Caco-2 (cell line): ENCODE results near the gene SNX30. TPM values are rescaled to one million over a fixed set of nuclear protein-coding genes. Genes with fewer than 3 reads are reported as not detected.

Experiments used
- BruUV-seq: library from RNA; stranded (reverse); fragments of 400-500 nt; replicated peaks from 2 replicates; lab custom pipeline; 2021; lab: Mats Ljungman, UMichigan
- CTCF ChIA-PET: fragments of 300-600 bp; sonication (Branson Sonifier 250); formaldehyde crosslinking; loops from one replicate; lab custom pipeline; 2022; ENCODE audit warnings: antibody characterized with exemption; lab: Charles Lee
- POLR2A ChIA-PET: fragments of 300-600 bp; sonication (Branson Sonifier 250); formaldehyde crosslinking; loops from one replicate; lab custom pipeline; 2022; ENCODE audit warnings: antibody characterized with exemption; lab: Charles Lee
- DNase-seq, 2 experiments: peaks; one replicate each; pipeline versions ENCODE4 v3.0.0 to v3.0.0-alpha.2; 2020 to 2022
- H3K27me3 ChIP-seq: replicated peaks from 2 replicates; pipeline ENCODE4 v1.6.0; 2011; ENCODE audit warnings: low read length; ENCODE audit not compliant: control insufficient read depth, insufficient read depth
- H3K36me3 ChIP-seq: 2 replicates; pipeline ENCODE4 v1.5.1; 2011; ENCODE audit warnings: low read length; ENCODE audit not compliant: control insufficient read depth, insufficient read depth
- H3K4me1 ChIP-seq: fragments of 250-450 bp; sonication (Bioruptor Pico); 2 replicates; pipeline ENCODE4 v1.5.1; 2020; ENCODE audit warnings: mild to moderate bottlenecking
- H3K4me3 ChIP-seq: 2 replicates; pipeline ENCODE4 v1.5.1; 2011; ENCODE audit warnings: low read depth, mild to moderate bottlenecking, control low read depth, low read length
- H3K9me3 ChIP-seq: fragments of 250-450 bp; sonication (Bioruptor Pico); 2 replicates; pipeline ENCODE4 v1.5.1; 2020; ENCODE audit warnings: mild to moderate bottlenecking, moderate library complexity
- H3K27ac Mint-ChIP-seq: one replicate; pipeline ENCODE4 v1.8.0; 2022; ENCODE audit warnings: mixed read lengths; ENCODE audit not compliant: unreplicated experiment
- H3K27me3 Mint-ChIP-seq: one replicate; pipeline ENCODE4 v1.8.0; 2022; ENCODE audit warnings: mixed read lengths; ENCODE audit not compliant: insufficient read depth, unreplicated experiment
- H3K36me3 Mint-ChIP-seq: one replicate; pipeline ENCODE4 v1.8.0; 2022; ENCODE audit warnings: mild to moderate bottlenecking, mixed read lengths; ENCODE audit not compliant: insufficient read depth, unreplicated experiment
- H3K4me1 Mint-ChIP-seq: one replicate; pipeline ENCODE4 v1.8.0; 2022; ENCODE audit warnings: low read depth, mixed read lengths; ENCODE audit not compliant: unreplicated experiment
- H3K4me3 Mint-ChIP-seq: one replicate; pipeline ENCODE4 v1.8.0; 2022; ENCODE audit warnings: mild to moderate bottlenecking, moderate library complexity, mixed read lengths; ENCODE audit not compliant: unreplicated experiment
- H3K9me3 Mint-ChIP-seq: one replicate; pipeline ENCODE4 v1.8.0; 2022; ENCODE audit warnings: mixed read lengths; ENCODE audit not compliant: unreplicated experiment
- CTCF ChIP-seq, 2 experiments: fragments of 200-600 bp in 1 of 2; IDR thresholded peaks; 1 replicate in 1 of 2; 2 replicates in 1 of 2; pipeline versions ENCODE4 v1.5.1 to v1.8.0; 2011 to 2022; ENCODE audit warnings: antibody characterized with exemption in 1 of 2, control low read depth in 1 of 2, inconsistent platforms in 1 of 2, low read depth in 1 of 2, low read length in 1 of 2, mild to moderate bottlenecking in 1 of 2, moderate library complexity in 1 of 2; ENCODE audit not compliant: insufficient read depth in 1 of 2, severe bottlenecking in 1 of 2, unreplicated experiment in 1 of 2
- intact Hi-C: fragments of 100-400 bp; cut with micrococcal nuclease; formaldehyde crosslinking; loops from one replicate; pipeline ENCODE4 v1.10.0; 2022; ENCODE audit not compliant: unreplicated experiment
- total RNA-seq: library from RNA; stranded (reverse); gene quantifications from 2 replicates; pipeline ENCODE4 v1.2.3, GENCODE V29; 2022

The SNX30 gene
- total RNA-seq, 1 experiment from 2014 or later, result 21.8 TPM

- intact Hi-C loops, result no loop called here
- no peak overlapping the region for H3K4me3 Mint-ChIP-seq
These were observed 45.9 kb downstream of the SNX30 start for GRCh38 chr9:112796485-112796884.

GRCh38 chr9:112809351-112809848 is 58.8 kb downstream of the SNX30 start:
- H3K4me1 Mint-ChIP-seq, result peaks cover 6% of the 10 kb centered on the region
- no peaks in the 10 kb centered on the region for H3K27me3 ChIP-seq
- CTCF ChIA-PET, result no interaction called here
- peaks cover 7% of the 10 kb centered on the region for H3K36me3 Mint-ChIP-seq
- intact Hi-C loops, result no loop called here
- DNase-seq, result no peak
- no peaks in the 10 kb centered on the region; the same call in none of the 2 replicates for H3K36me3 ChIP-seq
- no peak for TF ChIP-seq CTCF (IDR thresholded peaks at IDR 0.05; ENCODE audit: insufficient read depth in 1 of 2, low read depth in 1 of 2, low read length in 1 of 2, severe bottlenecking in 1 of 2, unreplicated experiment in 1 of 2)
- no peaks in the 10 kb centered on the region for H3K9me3 Mint-ChIP-seq
- no TSS peak for BruUV-seq
- H3K4me3 Mint-ChIP-seq, result no peak overlapping the region
- H3K27me3 Mint-ChIP-seq, result no peaks in the 10 kb centered on the region
- H3K27ac Mint-ChIP-seq, result no peak overlapping the region
- H3K4me1 ChIP-seq, result peaks cover 23% of the 10 kb centered on the region
- H3K4me3 ChIP-seq, result no peak overlapping the region
- POLR2A ChIA-PET, result no interaction called here
- H3K9me3 ChIP-seq, result peaks cover 2% of the 10 kb centered on the region; the same call in 1 of the 2 replicates

More at GRCh38 chr9:112796485-112796884, 45.9 kb downstream of the SNX30 start:
- Mint-ChIP-seq H3K36me3 (peaks cover 9% of the 10 kb centered on the region), H3K9me3 (no peaks in the 10 kb centered on the region), H3K27ac (no peak overlapping the region), H3K27me3 (no peaks in the 10 kb centered on the region), H3K4me1 (no peaks in the 10 kb centered on the region)
- no peak for TF ChIP-seq CTCF (IDR thresholded peaks at IDR 0.05; ENCODE audit: insufficient read depth in 1 of 2, low read depth in 1 of 2, low read length in 1 of 2, severe bottlenecking in 1 of 2, unreplicated experiment in 1 of 2)
- Histone ChIP-seq H3K4me3 (no peak overlapping the region), H3K9me3 (no peaks in the 10 kb centered on the region), H3K36me3 (no peaks in the 10 kb centered on the region; the same call in 1 of the 2 replicates), H3K4me1 (no peaks in the 10 kb centered on the region), H3K27me3 (no peaks in the 10 kb centered on the region)
- no peak for DNase-seq
- ChIA-PET CTCF (no interaction called here), POLR2A (no interaction called here)
- BruUV-seq, result no TSS peak

- DNase-seq, result no peak
- no peak for TF ChIP-seq CTCF (IDR thresholded peaks at IDR 0.05; ENCODE audit: insufficient read depth in 1 of 2, low read depth in 1 of 2, low read length in 1 of 2, severe bottlenecking in 1 of 2, unreplicated experiment in 1 of 2)
- peaks cover 7% of the 10 kb centered on the region for H3K36me3 Mint-ChIP-seq
- no peak overlapping the region for H3K27ac Mint-ChIP-seq
- H3K9me3 ChIP-seq, result no peaks in the 10 kb centered on the region
- H3K36me3 ChIP-seq, result no peaks in the 10 kb centered on the region; the same call in none of the 2 replicates
- ChIA-PET POLR2A (no interaction called here), CTCF (no interaction called here)
- H3K4me3 Mint-ChIP-seq, result no peak overlapping the region
- intact Hi-C loops, result no loop called here
- H3K9me3 Mint-ChIP-seq, result no peaks in the 10 kb centered on the region
- BruUV-seq, result no TSS peak
- H3K27me3 Mint-ChIP-seq, result no peaks in the 10 kb centered on the region
- H3K4me1 Mint-ChIP-seq, result peaks cover under 1% of the 10 kb centered on the region
- H3K4me3 ChIP-seq, result no peak overlapping the region
- H3K4me1 ChIP-seq, result peaks cover 19% of the 10 kb centered on the region
- no peaks in the 10 kb centered on the region for H3K27me3 ChIP-seq
These were observed 59.3 kb downstream of the SNX30 start for GRCh38 chr9:112809906-112810305.
